ENCODE data around the gene SIGLEC5.

- TF ChIP-seq TAF1 (IDR thresholded peaks at IDR 0.05; ENCODE audit: low read depth, low read length) (no peak), POLR2AphosphoS5 (IDR thresholded peaks at IDR 0.05; ENCODE audit: low read depth, low read length) (no peak; the same call in 1 of the 2 replicates), SPI1 (IDR thresholded peaks at IDR 0.05; ENCODE audit: low read depth, low read length) (peak; percentile 97), POLR2A (IDR thresholded peaks at IDR 0.05; ENCODE audit: low read depth, low read length) (no peak), POU2F2 (IDR thresholded peaks at IDR 0.05; ENCODE audit: low read depth, low read length) (peak; percentile 95), PAX5 (IDR thresholded peaks at IDR 0.05; ENCODE audit: insufficient read depth, low read length, severe bottlenecking) (peak; percentile 69)
Measured at GRCh38 chr19:51607077-51607476, 23.1 kb downstream of the SIGLEC5 start.
